Panc1 (cell line): Measurements from ENCODE around the gene SSTR5. TPM values are rescaled to one million over a fixed set of nuclear protein-coding genes. Genes with fewer than 3 reads are reported as not detected.

Experiments used
- ATAC-seq: fragments of 200-7000 bp; cut with Tn5 transposase; 2 replicates; pipeline ENCODE4 v1.9.1; 2020; ENCODE audit warnings: mild to moderate bottlenecking, moderate library complexity
- BruUV-seq: library from RNA; stranded (reverse); fragments of 400-500 nt; replicated peaks from 2 replicates; lab custom pipeline; 2021; lab: Mats Ljungman, UMichigan
- CTCF ChIA-PET: fragments of 300-600 bp; sonication (Branson Sonifier 250); formaldehyde crosslinking; loops from one replicate; lab custom pipeline; 2022; ENCODE audit warnings: antibody characterized with exemption; lab: Charles Lee
- POLR2A ChIA-PET: fragments of 300-600 bp; sonication (Branson Sonifier 250); formaldehyde crosslinking; loops from one replicate; lab custom pipeline; 2022; ENCODE audit warnings: antibody characterized with exemption; lab: Charles Lee
- DNase-seq: peaks from one replicate; pipeline ENCODE4 v3.0.0-alpha.2; 2010; ENCODE audit warnings: low read depth, low spot score
- H3K27ac ChIP-seq: 2 replicates; pipeline ENCODE4 v1.5.1; 2011; ENCODE audit warnings: mild to moderate bottlenecking, low read length, inconsistent platforms
- H3K27me3 ChIP-seq: fragments of 200-500 bp; sonication (Bioruptor generic); 2 replicates; pipeline ENCODE4 v1.6.0; 2014; ENCODE audit warnings: low read length, inconsistent platforms; ENCODE audit not compliant: control insufficient read depth, insufficient read depth
- H3K36me3 ChIP-seq: fragments of 200-500 bp; sonication (Bioruptor generic); 2 replicates; pipeline ENCODE4 v1.5.1; 2014; ENCODE audit warnings: inconsistent platforms, mild to moderate bottlenecking, low read length, moderate library complexity; ENCODE audit not compliant: control insufficient read depth, insufficient read depth
- H3K4me1 ChIP-seq: 2 replicates; pipeline ENCODE4 v1.5.1; 2011; ENCODE audit warnings: inconsistent platforms, mild to moderate bottlenecking, low read length, moderate library complexity; ENCODE audit not compliant: control insufficient read depth, insufficient read depth
- H3K4me3 ChIP-seq, 2 experiments: 2 replicates each; pipeline ENCODE4 v1.5.1; 2011 to 2012; ENCODE audit warnings: low read depth in 2 of 2, low read length in 2 of 2, mild to moderate bottlenecking in 2 of 2, inconsistent platforms in 1 of 2, moderate library complexity in 1 of 2
- H3K9me3 ChIP-seq: fragments of 200-500 bp; sonication (Bioruptor generic); 2 replicates; pipeline ENCODE4 v1.5.1; 2014; ENCODE audit warnings: low read depth, mild to moderate bottlenecking, inconsistent platforms, low read length, moderate library complexity; ENCODE audit not compliant: control insufficient read depth, insufficient read depth
- POLR2AphosphoS5 ChIP-seq: IDR thresholded peaks from 2 replicates; pipeline ENCODE4 v1.6.1; 2012; ENCODE audit warnings: mild to moderate bottlenecking, low read depth, low read length, moderate library complexity
- SIN3A ChIP-seq: IDR thresholded peaks from 2 replicates; pipeline ENCODE4 v1.6.1; 2012; ENCODE audit warnings: low read depth, mild to moderate bottlenecking, low read length, moderate library complexity, borderline replicate concordance; ENCODE audit not compliant: insufficient read depth
- TCF7L2 ChIP-seq: IDR thresholded peaks from 2 replicates; pipeline ENCODE4 v1.6.1; 2011; ENCODE audit warnings: mild to moderate bottlenecking, low read depth, low read length, inconsistent platforms
- in situ Hi-C: cut with HindIII; loops from 2 replicates; pipeline ENCODE4 v1.10.0; 2016; ENCODE audit warnings: low sequenced_read_pairs, low pct_unique_long_range_greater_than_20kb
- intact Hi-C: fragments of 100-400 bp; cut with micrococcal nuclease; formaldehyde crosslinking; loops from one replicate; pipeline ENCODE4 v1.10.0; 2022; ENCODE audit not compliant: unreplicated experiment
- total RNA-seq: library from RNA; stranded (reverse); gene quantifications from one replicate; pipeline ENCODE4 v1.2.1, GENCODE V29; 2021; ENCODE audit not compliant: unreplicated experiment
- TF ChIP-seq, protein P1 (sequence below), 2 experiments: IDR thresholded peaks; 2 replicates each; pipeline ENCODE4 v1.6.1; 2011 to 2012; ENCODE audit warnings: low read depth in 2 of 2, control low read depth in 1 of 2, low read length in 1 of 2, mild to moderate bottlenecking in 1 of 2, moderate library complexity in 1 of 2; ENCODE audit not compliant: insufficient read depth in 1 of 2
- TF ChIP-seq, protein P2 (sequence below): fragments of 450-650 bp; IDR thresholded peaks from 2 replicates; pipeline ENCODE4 v1.5.1; 2017; ENCODE audit warnings: mild to moderate bottlenecking

Gene SSTR5
- total RNA-seq, 1 experiment from 2014 or later, result 2.8 TPM

DNA sequence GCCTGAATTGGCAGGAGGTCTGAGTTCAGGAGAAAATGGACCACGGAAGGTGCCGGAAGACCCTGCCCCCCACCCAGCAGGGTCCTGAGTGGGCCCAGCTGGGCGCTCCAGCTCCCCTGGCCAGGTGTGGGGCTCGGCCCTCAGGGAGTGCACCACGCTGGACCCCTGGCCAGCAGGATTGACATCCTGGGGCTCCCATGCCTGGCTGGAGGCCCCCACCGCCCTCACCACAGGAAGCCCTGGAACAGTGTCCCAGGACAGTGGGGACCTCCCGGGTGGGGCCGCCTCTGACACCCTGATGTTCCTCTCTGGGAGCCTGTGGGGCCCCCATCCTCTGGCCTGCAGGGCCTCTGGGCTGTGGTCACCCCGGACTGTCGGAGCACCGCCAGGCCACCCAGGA lies 52.2 kb downstream of the SSTR5 start:
- H3K4me3 ChIP-seq, result no peak overlapping the region
- no peak for DNase-seq
- no peaks in the 10 kb centered on the region for H3K36me3 ChIP-seq
- no peaks in the 10 kb centered on the region for H3K9me3 ChIP-seq
- POLR2A ChIA-PET, result no interaction called here
- H3K27ac ChIP-seq, result no peak overlapping the region
- intact Hi-C loops, result no loop called here
- TF ChIP-seq, protein P1, sequence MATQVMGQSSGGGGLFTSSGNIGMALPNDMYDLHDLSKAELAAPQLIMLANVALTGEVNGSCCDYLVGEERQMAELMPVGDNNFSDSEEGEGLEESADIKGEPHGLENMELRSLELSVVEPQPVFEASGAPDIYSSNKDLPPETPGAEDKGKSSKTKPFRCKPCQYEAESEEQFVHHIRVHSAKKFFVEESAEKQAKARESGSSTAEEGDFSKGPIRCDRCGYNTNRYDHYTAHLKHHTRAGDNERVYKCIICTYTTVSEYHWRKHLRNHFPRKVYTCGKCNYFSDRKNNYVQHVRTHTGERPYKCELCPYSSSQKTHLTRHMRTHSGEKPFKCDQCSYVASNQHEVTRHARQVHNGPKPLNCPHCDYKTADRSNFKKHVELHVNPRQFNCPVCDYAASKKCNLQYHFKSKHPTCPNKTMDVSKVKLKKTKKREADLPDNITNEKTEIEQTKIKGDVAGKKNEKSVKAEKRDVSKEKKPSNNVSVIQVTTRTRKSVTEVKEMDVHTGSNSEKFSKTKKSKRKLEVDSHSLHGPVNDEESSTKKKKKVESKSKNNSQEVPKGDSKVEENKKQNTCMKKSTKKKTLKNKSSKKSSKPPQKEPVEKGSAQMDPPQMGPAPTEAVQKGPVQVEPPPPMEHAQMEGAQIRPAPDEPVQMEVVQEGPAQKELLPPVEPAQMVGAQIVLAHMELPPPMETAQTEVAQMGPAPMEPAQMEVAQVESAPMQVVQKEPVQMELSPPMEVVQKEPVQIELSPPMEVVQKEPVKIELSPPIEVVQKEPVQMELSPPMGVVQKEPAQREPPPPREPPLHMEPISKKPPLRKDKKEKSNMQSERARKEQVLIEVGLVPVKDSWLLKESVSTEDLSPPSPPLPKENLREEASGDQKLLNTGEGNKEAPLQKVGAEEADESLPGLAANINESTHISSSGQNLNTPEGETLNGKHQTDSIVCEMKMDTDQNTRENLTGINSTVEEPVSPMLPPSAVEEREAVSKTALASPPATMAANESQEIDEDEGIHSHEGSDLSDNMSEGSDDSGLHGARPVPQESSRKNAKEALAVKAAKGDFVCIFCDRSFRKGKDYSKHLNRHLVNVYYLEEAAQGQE (IDR thresholded peaks at IDR 0.05; ENCODE audit: insufficient read depth in 1 of 2, low read depth in 2 of 2, low read length in 1 of 2), result no peak
- TF ChIP-seq TCF7L2, result no peak
- no peak for TF ChIP-seq POLR2AphosphoS5
- TF ChIP-seq SIN3A, result no peak
- TF ChIP-seq, protein P2, sequence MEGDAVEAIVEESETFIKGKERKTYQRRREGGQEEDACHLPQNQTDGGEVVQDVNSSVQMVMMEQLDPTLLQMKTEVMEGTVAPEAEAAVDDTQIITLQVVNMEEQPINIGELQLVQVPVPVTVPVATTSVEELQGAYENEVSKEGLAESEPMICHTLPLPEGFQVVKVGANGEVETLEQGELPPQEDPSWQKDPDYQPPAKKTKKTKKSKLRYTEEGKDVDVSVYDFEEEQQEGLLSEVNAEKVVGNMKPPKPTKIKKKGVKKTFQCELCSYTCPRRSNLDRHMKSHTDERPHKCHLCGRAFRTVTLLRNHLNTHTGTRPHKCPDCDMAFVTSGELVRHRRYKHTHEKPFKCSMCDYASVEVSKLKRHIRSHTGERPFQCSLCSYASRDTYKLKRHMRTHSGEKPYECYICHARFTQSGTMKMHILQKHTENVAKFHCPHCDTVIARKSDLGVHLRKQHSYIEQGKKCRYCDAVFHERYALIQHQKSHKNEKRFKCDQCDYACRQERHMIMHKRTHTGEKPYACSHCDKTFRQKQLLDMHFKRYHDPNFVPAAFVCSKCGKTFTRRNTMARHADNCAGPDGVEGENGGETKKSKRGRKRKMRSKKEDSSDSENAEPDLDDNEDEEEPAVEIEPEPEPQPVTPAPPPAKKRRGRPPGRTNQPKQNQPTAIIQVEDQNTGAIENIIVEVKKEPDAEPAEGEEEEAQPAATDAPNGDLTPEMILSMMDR, result no peak
- in situ Hi-C loops, result no loop called here
- no peak for ATAC-seq
- H3K27me3 ChIP-seq, result no peaks in the 10 kb centered on the region
- peaks cover 10% of the 10 kb centered on the region for H3K4me1 ChIP-seq
- BruUV-seq, result no TSS peak
- CTCF ChIA-PET, result no interaction called here

DNA sequence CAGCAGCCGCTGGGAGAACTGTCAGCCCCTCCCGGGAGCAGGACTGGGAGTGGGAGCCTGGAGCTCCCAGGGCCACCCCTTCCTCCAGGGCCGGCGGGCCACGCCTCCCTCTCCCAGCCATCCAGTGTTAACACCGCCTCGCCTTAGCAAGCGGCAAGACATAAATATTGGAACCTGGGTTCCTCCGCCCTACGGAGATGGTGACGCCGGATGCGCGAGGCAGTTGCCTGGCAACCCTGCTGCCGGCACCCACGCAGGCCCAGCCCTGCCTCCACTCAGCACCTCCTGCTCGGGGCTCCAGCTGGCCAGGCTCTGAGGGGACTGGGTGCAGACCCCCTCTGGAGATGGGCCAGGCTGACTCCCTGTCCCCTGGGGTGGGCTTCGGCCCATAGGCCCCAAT lies 52.9 kb downstream of the SSTR5 start:
- ATAC-seq, result peak; percentile 70
- Histone ChIP-seq H3K27me3 (no peaks in the 10 kb centered on the region), H3K4me3 (no peak overlapping the region), H3K36me3 (no peaks in the 10 kb centered on the region), H3K9me3 (no peaks in the 10 kb centered on the region), H3K27ac (no peak overlapping the region), H3K4me1 (peaks cover 10% of the 10 kb centered on the region)
- in situ Hi-C loops (no loop called here), intact Hi-C loops (no loop called here)
- DNase-seq, result no peak
- BruUV-seq, result no TSS peak
- ChIA-PET POLR2A (no interaction called here), CTCF (no interaction called here)
- TF ChIP-seq TCF7L2 (no peak), SIN3A (no peak), POLR2AphosphoS5 (no peak)
- TF ChIP-seq, protein P1 (IDR thresholded peaks at IDR 0.05; ENCODE audit: insufficient read depth in 1 of 2, low read depth in 2 of 2, low read length in 1 of 2), result no peak
- TF ChIP-seq, protein P2, result no peak
